Ovary (tissue), 3 donors: Measurements from ENCODE around the gene CFAP65.

Source experiments
- POLR2A ChIP-seq: fragments of 450-650 bp; IDR thresholded peaks from one replicate; pipeline ENCODE4 v1.6.1; 2017; ENCODE audit warnings: antibody characterized with exemption, mild to moderate bottlenecking, moderate library complexity
- TF ChIP-seq, protein P1 (sequence below), 3 donors: fragments of 450-650 bp in 2 of 3; fragments of 200-600 bp in 1 of 3; IDR thresholded peaks; one replicate each; pipeline versions ENCODE4 v1.5.1 to v1.8.0; 2016 to 2022; ENCODE audit warnings: antibody characterized with exemption in 3 of 3, mild to moderate bottlenecking in 1 of 3
- donor health status: DM: no; HTN: no; CAD: no.

DNA sequence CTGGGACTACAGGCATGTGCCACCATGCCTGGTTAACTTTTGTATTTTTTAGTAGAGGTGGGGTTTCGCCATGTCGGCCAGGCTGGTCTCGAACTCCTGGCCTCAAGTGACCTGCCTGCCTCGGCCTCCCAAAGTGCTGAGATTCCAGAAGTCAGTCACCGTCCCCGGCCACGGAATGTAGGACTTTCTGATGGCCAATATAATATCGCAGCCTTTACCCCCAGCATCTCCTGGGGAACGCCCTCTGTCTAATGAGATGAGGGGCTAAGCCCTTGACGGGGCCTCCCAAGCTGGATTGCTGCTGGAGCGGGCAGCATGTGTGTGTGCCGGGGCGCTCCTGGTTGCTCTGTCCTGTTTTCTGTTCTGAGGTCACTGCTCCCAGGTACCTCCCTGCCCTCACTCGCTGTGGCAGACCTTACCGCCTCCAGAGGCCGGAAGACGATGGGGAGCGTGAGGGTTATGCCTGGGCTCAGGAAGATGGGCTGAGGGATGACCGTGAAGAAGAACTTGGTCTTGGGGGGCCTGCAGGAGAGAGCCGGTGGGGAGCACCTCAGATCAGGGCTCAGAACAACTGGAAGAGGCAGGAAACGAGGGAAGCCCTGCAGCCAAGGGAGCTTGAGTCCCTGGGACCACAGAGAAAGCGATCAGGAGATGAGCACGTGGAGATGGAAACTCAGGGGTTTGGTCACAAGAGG lies 9.1 kb downstream of the CFAP65 start:
- TF ChIP-seq, protein P1, sequence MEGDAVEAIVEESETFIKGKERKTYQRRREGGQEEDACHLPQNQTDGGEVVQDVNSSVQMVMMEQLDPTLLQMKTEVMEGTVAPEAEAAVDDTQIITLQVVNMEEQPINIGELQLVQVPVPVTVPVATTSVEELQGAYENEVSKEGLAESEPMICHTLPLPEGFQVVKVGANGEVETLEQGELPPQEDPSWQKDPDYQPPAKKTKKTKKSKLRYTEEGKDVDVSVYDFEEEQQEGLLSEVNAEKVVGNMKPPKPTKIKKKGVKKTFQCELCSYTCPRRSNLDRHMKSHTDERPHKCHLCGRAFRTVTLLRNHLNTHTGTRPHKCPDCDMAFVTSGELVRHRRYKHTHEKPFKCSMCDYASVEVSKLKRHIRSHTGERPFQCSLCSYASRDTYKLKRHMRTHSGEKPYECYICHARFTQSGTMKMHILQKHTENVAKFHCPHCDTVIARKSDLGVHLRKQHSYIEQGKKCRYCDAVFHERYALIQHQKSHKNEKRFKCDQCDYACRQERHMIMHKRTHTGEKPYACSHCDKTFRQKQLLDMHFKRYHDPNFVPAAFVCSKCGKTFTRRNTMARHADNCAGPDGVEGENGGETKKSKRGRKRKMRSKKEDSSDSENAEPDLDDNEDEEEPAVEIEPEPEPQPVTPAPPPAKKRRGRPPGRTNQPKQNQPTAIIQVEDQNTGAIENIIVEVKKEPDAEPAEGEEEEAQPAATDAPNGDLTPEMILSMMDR (IDR thresholded peaks at IDR 0.05) = no peak
- TF ChIP-seq POLR2A = no peak
